NCI-H1048 (cell line): Measurements from ENCODE around the gene OR2V1.
"Not testable (repeated sequence)": the region's sequence is repeated elsewhere in the genome, so short reads cannot be mapped to it uniquely, and the experiment has no call there.

ENCODE experiments used
- DNase-seq: peaks from one replicate; lab custom pipeline; 2025; lab: John Stamatoyannopoulos, UW

Gene OR2V1

DNA sequence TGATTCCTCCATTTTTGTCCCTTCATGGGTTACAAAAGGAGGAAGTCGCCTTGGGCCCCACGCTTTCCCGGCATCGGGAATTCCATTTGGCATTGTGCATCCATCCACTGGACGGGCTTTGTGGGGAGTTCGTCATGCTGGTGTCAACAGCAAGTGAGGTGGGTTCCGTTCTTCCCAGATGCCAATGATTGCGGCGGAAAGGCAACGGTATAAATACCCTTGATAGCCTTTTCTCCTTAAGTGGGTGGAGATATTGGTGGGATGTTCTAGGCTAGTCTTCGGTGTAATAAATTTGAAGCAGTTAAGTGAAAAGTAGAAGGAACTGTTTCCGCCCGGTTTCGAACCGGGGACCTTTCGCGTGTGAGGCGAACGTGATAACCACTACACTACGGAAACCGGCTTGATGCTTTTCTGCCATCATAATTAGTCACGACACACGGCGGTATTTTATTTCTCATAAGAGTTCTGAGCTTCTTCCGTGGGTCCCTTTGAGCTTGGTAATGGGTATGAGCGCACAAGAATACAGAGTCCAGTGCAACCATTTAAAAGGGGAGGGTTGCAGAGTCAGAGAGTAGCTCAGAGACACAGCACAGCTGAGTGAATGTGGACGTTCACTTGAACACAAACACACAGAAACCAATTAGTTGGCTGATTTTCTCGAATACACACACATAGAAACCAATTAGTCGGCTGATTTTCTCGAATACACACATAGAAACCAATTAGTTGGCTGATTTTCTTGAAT is 28.9 kb downstream of the OR2V1 start:
- DNase-seq: not testable (repeated sequence)

DNA sequence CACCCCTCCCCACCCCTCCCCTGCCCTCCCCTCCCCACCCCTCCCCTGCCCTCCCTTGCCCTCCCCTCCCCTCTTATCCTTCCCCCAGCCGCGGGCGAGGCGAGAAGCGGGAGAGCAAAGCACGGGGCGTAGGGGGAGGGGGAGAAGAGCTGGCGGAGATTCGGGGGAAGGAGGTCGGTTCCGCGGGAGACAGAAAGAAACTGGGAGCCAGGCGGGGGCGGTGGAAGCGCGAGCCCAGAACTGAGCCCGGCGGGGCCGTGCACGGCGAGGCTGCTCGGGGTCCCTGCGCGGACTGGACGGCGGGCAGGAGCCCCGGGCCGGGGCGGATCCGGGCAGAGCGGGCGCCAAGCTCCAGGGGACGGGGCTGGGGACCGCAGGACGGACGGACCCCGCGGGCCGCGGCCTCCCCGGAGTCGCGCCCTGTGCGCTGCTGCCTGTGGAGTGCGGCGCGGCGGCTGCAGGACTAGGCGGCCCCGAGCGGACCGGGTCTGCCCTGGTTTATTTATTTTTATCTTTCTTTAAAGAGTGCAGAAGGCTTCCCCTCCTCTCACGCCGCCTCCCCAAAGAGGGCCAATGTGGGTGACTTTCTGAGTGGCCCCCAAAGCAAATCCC is 29.8 kb downstream of the OR2V1 start:
- DNase-seq: not testable (repeated sequence)

DNA sequence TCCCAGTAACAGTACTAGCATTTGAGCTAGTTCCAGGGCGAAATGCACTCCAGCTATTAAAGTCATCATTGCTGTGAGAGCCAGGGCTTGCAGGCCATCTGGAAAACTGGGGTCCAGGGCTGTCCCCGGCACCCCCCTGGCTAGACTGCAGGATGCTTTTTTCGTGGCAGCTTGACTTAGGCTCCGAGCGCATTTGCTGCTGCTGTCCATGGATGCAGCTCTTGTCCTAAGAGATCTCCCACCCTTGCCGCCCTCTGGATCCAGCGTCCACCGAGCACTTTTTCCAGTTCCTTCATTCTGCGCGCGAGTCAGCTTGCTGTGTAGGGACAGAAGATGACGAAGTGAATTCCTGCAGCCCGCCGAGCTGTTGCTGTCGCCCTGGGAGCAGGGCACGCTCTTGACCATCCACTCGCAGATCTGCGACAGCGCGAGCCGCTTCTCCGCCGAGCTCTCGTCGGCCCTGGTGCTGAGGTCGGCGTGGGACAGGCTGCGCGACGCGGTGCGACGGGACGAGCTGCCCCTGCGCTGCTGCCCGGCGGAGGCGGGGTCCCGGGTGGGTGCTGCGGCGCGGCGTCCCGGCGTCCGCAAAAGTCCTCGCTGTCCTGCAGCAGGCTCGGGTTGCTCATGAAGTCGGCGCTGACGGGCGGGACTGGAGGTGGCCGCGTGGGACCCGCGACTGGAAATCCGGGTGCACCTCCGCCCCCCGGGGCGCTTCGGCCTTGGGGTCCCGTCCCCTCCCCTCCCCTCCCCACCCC is 30.7 kb downstream of the OR2V1 start:
- no peak for DNase-seq

DNA sequence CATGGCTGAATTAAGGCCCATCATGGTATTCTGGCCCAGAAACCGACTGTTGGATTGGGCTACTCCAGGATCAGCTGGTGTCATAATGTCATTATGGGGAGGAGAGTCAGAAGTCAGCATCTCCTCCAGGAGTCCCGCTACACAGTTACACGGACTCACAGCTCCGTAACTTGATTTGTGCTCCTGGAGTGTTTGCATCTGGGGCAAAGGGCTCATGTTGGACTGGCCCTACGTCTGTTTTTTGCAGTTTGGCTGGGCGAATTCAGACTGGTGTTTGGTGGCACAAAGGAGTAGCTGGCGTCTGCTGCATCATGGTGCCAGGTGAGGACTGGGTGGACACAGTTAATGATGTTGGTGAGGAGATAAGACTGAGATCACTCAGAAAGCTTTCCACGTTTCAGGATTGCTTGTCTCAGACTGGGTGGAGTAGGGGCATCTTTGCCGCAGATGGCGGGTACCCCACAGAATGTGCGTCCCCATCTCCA is 31.3 kb downstream of the OR2V1 start:
- DNase-seq: no peak

DNA sequence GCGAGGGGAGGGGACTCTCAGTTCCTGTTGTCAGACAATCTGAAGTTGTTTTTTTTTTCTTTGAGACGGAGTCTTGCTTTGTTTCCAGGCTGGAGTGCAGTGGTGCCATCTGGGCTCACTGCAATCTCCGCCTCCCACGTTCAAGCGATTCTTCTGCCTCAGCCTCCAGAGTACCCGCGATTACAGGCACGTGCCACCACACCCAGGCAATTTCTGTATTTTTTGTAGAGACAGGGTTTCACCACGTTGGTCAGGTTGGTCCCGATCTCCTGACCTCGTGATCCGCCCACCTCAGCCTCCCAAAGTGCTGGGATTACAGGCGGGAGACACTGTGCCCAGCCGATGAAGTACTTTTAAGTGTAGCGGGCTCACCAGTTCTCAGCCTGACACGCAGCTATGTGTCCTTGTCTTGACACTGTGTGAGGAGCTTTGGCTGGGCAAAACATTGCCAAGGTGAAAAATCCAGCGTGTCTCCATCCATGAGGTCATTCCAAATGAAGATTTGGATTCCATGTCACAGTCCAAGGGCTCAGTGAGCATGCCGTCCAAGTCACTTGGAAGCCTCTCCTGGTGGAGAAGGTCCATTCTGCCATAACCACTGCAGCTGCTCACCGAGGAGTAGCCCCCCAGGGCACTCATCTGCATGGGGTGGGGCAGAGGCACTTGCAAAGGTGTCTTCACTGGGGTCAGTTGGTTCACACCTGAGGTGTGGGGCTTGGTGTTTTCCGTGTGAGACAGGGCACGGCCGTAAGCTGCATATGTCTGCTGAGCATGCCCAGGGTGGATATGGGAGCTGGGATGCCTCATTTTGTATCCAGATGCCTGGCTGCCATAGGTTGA is 32.0 kb downstream of the OR2V1 start:
- no peak for DNase-seq

DNA sequence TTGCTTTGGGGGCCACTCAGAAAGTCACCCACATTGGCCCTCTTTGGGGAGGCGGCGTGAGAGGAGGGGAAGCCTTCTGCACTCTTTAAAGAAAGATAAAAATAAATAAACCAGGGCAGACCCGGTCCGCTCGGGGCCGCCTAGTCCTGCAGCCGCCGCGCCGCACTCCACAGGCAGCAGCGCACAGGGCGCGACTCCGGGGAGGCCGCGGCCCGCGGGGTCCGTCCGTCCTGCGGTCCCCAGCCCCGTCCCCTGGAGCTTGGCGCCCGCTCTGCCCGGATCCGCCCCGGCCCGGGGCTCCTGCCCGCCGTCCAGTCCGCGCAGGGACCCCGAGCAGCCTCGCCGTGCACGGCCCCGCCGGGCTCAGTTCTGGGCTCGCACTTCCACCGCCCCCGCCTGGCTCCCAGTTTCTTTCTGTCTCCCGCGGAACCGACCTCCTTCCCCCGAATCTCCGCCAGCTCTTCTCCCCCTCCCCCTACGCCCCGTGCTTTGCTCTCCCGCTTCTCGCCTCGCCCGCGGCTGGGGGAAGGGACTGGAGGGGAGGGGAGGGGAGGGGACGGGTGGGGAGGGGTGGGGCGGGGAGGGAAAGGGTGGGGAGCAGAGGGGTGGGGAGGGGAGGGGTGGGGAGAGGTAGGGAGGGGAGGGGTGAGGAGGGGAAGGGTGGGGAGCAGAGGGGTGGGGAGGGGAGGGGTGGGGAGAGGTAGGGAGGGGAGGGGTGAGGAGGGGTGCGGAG is 33.0 kb downstream of the OR2V1 start:
- DNase-seq: not testable (repeated sequence)

DNA sequence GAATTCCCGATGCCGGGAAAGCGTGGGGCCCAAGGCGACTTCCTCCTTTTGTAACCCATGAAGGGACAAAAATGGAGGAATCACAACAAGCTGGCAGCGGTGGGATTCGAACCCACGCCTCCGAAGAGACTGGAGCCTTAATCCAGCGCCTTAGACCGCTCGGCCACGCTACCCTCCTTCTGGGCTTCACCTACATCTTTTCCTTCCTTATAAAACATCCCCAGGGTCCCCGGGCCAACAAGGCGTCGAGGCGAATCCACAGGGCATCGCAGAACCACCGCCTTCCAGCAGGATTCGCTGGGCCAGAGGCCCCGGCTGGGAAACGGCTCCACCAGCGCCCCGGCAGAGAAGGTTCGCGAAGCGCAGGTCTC is 33.6 kb downstream of the OR2V1 start:
- DNase-seq: not testable (repeated sequence)

DNA sequence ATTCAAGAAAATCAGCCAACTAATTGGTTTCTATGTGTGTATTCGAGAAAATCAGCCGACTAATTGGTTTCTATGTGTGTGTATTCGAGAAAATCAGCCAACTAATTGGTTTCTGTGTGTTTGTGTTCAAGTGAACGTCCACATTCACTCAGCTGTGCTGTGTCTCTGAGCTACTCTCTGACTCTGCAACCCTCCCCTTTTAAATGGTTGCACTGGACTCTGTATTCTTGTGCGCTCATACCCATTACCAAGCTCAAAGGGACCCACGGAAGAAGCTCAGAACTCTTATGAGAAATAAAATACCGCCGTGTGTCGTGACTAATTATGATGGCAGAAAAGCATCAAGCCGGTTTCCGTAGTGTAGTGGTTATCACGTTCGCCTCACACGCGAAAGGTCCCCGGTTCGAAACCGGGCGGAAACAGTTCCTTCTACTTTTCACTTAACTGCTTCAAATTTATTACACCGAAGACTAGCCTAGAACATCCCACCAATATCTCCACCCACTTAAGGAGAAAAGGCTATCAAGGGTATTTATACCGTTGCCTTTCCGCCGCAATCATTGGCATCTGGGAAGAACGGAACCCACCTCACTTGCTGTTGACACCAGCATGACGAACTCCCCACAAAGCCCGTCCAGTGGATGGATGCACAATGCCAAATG is 34.1 kb downstream of the OR2V1 start:
- DNase-seq: not testable (repeated sequence)

DNA sequence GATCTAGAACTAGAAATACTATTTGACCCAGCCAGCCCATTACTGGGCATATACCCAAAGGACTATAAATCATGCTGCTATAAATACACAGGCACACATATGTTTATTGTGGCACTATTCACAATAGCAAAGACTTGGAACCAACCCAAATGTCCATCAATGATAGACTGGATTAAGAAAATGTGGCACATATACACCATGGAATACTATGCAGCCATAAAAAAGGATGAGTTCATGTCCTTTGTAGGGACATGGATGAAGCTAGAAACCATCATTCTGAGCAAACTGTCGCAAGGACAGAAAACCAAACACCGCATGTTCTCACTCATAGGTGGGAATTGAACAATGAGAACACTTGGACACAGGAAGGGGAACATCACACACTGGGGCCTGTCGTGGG is 35.8 kb downstream of the OR2V1 start:
- not testable (repeated sequence) for DNase-seq

DNA sequence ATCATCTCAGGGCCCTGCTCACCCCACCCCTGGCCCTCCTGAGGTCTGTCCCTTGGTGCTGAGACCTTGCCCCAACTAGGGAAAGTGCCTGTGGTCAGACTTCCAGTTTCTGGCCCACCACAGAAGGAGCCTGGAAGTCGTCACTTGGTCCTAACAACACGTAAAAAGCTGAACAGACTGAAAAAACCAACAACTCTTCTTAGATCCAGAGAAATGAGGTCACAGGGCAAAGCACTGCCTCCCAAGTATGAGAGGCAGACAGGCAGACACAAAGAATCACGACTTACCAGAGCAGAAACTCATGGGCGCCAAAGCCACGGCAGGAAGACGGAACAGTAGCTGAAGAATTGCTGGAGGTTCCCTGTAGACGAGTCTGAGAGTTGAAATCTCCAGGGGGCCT is 38.5 kb downstream of the OR2V1 start:
- no peak for DNase-seq

DNA sequence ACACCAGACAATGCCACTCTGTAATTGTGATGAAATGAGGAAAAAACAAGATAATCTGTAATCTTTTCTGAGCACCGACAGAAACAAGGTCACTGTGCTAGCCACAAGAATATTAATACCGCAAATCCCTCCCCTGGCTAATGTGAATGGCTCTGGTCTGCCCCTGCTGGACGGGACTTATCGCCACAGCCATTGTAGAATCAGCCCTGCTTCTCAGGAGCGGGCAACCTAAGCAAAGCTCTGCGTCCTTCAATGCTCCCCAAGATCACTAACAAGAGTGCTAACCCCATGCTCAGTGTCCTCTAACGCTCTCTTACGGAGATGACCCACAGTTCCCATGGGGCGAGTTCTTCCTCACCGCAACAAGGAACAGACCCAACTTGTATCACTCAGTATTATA is 42.7 kb downstream of the OR2V1 start:
- no peak for DNase-seq

DNA sequence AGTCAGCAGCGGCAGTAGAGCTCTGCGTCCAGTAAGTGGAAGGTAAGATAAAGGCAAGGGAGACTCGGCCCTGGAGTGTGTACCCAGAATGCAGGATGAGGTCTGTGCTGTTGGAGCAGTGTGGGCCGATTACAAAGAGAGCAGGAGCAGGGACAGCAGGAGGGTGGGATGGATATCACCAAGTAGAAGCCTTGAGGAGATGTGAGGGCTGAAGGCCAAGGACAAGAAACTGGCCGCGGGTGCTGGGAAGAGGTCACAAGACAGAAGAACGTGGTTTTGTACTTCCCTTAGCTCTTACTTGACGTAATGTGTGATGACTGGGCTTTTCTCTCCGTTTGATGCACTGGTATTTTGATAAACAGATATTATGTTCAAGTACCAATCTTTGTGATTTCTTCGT is 43.7 kb downstream of the OR2V1 start:
- DNase-seq: no peak

DNA sequence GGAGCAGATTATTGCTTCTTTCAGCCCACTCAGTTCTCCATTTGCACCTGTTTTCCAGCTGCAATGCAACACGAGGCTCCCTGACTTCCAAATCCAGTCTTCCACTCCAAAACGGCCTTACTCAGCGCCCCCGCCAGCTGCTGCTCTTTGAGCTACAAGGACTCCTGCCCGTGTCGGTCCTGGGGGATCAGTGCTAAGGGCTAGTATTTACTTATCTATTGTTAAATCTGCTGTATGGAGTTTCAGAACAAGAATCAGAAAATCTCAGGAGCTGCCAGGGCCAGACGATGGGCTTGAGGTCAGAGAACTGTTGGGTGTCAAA is 44.1 kb downstream of the OR2V1 start:
- DNase-seq: no peak

DNA sequence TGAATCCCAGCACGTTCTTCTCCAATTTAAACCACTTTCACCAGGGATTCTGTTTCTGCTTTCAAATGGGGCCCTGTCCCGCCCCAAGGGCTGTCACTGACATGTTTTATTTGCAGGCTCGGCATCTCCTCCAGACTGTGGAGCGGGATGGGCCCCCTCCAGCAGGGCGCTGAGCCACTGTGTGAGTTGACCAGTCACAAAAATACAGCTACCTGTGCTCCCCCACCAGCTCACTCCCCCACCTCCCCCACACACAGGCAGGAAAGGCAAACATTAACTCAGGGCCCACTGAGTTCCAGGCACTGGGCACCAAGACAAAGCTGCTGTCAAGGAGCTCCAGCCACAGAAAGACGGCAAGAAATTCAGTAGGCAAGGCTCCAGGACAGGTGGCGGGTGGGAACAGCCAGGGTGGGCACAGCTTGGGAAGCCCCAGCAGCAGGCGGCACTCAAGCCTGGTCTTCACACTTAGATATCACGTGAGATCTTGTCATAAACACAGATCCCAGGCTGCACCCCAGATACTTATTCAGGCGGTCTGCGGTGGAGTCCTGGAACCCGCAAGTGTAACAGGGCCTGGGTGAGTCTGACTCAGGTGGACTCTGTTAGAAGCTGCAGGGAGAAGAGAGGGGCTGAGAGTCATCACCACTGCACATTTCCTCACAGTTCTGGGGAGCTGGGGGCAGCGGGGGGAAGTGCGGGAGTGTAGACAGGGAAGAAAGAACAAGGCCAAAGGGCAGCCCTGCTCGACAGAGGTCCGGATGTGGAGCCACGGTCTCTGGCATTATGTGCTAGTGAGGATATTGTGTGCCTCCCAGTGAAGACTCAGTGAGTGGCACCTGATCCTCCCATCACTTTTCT is 44.7 kb downstream of the OR2V1 start:
- no peak for DNase-seq

DNA sequence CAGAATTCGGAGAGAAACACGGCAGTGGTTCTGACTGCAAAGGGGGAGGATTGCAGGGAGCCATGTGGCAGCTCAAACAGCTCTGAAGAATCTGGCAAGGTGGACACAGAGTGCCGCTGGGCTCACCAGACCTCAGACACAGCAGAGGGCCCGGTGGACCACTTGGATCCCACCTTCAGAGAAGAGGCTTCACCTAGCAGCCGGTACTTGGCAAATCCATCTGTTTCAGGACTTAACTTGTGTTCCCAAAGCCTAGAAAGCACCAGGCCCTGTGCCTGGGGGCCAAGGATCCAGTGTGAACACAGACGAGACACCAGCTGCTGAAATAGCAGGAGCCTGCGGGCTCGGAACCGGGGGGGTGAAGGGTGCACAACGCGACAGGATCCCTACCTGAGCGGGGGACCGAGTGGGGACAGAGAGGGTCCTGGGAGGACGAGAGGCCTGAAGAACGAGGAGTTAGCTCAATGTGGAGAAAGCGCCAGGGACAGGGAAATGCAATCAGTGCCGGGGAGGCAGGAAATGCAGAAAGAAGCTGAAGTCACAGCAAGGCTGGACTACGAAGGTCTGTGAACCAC is 46.3 kb downstream of the OR2V1 start:
- DNase-seq: no peak

DNA sequence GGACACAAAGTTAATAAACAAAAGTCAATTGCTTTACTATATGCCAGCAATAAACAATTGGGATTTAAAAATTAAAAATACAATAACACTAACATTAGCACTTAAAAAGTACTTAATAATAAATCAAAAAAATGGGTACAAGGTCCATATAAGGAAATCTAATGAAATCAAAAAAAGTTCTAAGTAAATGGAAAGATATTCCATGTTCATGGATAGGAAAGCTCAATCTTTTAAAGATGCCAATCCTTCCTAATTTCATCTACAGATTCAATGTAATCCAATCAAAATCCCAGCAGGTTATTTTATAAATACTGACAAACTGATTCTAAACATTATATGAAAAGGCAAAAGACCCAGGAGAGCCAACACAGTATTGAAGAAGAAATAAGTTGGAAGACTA is 49.0 kb downstream of the OR2V1 start:
- no peak for DNase-seq

DNA sequence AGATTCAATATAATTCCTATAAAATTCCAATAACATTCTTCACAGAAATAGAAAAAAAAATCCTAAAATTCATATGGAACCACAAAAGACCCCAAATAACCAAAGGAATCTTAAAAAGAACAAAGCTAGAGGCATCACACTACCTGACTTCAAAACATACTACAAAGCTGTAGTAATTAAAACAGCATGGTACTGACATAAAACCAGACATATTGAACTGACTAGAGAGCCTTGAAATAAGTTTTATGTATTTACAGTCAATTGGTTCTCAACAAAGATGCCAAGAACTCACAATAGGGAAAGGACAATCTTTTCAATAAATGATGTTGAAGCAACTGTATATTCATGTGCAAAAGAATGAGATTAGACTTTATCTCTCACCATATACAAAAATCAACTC is 54.0 kb downstream of the OR2V1 start:
- no peak for DNase-seq
